ENCODE results near the gene TENM3. TPM values are rescaled to one million over a fixed set of nuclear protein-coding genes. Genes with fewer than 3 reads are reported as not detected.
"Not testable (repeated sequence)": the region's sequence is repeated elsewhere in the genome, so short reads cannot be mapped to it uniquely, and the experiment has no call there.

TENM3 gene
- total RNA-seq (2014; rRNA removed; shearing (Covaris generic); ENCODE audit: low replicate concordance) = not detected in 2 replicates

- not testable (repeated sequence) for H3K9me3 ChIP-seq (ENCODE audit: low read length); H3K4me2 ChIP-seq (ENCODE audit: low read depth, low read length, poor library complexity, severe bottlenecking); H3K36me3 ChIP-seq (ENCODE audit: insufficient read depth, low read length); H3K4me1 ChIP-seq (ENCODE audit: low read length); H2AFZ ChIP-seq (ENCODE audit: low read length); H3K4me3 ChIP-seq (ENCODE audit: low read length); H3K27me3 ChIP-seq (ENCODE audit: low read length); H3K27ac ChIP-seq (ENCODE audit: low read length); H3K9ac ChIP-seq (ENCODE audit: low read length); H3K9me2 ChIP-seq (replicated peaks; ENCODE audit: insufficient read depth, low read length); H3K79me2 ChIP-seq (ENCODE audit: low read length); H4K20me1 ChIP-seq (ENCODE audit: insufficient read depth, low read depth, low read length); DNase-seq
These were observed at the start of gene TENM3 for GRCh38 chr4:182243204-182243603. Gene TENM3 (plus strand): TSS chr4:182243402. CDS start chr4:182324021, 80,619 bp downstream.

- Histone ChIP-seq H3K9ac (ENCODE audit: low read length) (no peak overlapping the region), H3K27me3 (ENCODE audit: low read length) (no peaks in the 10 kb centered on the region), H4K20me1 (ENCODE audit: insufficient read depth, low read depth, low read length) (no peaks in the 10 kb centered on the region), H3K4me1 (ENCODE audit: low read length) (no peaks in the 10 kb centered on the region), H3K4me3 (ENCODE audit: low read length) (no peak overlapping the region), H3K79me2 (ENCODE audit: low read length) (no peaks in the 10 kb centered on the region), H3K9me2 (replicated peaks; ENCODE audit: insufficient read depth, low read length) (no peaks in the 10 kb centered on the region), H3K4me2 (ENCODE audit: low read depth, low read length, poor library complexity, severe bottlenecking) (no peak overlapping the region), H3K9me3 (ENCODE audit: low read length) (no peaks in the 10 kb centered on the region), H2AFZ (ENCODE audit: low read length) (no peak overlapping the region), H3K27ac (ENCODE audit: low read length) (no peak overlapping the region), H3K36me3 (ENCODE audit: insufficient read depth, low read length) (no peaks in the 10 kb centered on the region)
- DNase-seq = no peak
These were observed 48.9 kb upstream of the TENM3 start for GRCh38 chr4:182194091-182194824.

GRCh38 chr4:182197611-182198010 is 45.6 kb upstream of the TENM3 start:
- no peaks in the 10 kb centered on the region for H3K79me2 ChIP-seq (ENCODE audit: low read length)
- H3K36me3 ChIP-seq (ENCODE audit: insufficient read depth, low read length) = no peaks in the 10 kb centered on the region
- H3K9ac ChIP-seq (ENCODE audit: low read length) = no peak overlapping the region
- H3K9me2 ChIP-seq (replicated peaks; ENCODE audit: insufficient read depth, low read length) = no peaks in the 10 kb centered on the region
- H2AFZ ChIP-seq (ENCODE audit: low read length) = no peak overlapping the region
- no peak for DNase-seq
- H3K9me3 ChIP-seq (ENCODE audit: low read length) = no peaks in the 10 kb centered on the region
- no peak overlapping the region for H3K27ac ChIP-seq (ENCODE audit: low read length)
- H4K20me1 ChIP-seq (ENCODE audit: insufficient read depth, low read depth, low read length) = no peaks in the 10 kb centered on the region
- H3K4me3 ChIP-seq (ENCODE audit: low read length) = no peak overlapping the region
- H3K4me1 ChIP-seq (ENCODE audit: low read length) = no peaks in the 10 kb centered on the region
- H3K4me2 ChIP-seq (ENCODE audit: low read depth, low read length, poor library complexity, severe bottlenecking) = no peak overlapping the region
- no peaks in the 10 kb centered on the region for H3K27me3 ChIP-seq (ENCODE audit: low read length)

GRCh38 chr4:182201871-182202270 is 41.3 kb upstream of the TENM3 start:
- Histone ChIP-seq H3K4me2 (ENCODE audit: low read depth, low read length, poor library complexity, severe bottlenecking) (no peak overlapping the region), H3K9me3 (ENCODE audit: low read length) (no peaks in the 10 kb centered on the region), H3K27ac (ENCODE audit: low read length) (no peak overlapping the region), H2AFZ (ENCODE audit: low read length) (no peak overlapping the region), H3K4me3 (ENCODE audit: low read length) (no peak overlapping the region), H3K27me3 (ENCODE audit: low read length) (no peaks in the 10 kb centered on the region), H3K4me1 (ENCODE audit: low read length) (no peaks in the 10 kb centered on the region), H3K9ac (ENCODE audit: low read length) (no peak overlapping the region), H3K36me3 (ENCODE audit: insufficient read depth, low read length) (no peaks in the 10 kb centered on the region), H3K9me2 (replicated peaks; ENCODE audit: insufficient read depth, low read length) (no peaks in the 10 kb centered on the region), H4K20me1 (ENCODE audit: insufficient read depth, low read depth, low read length) (no peaks in the 10 kb centered on the region), H3K79me2 (ENCODE audit: low read length) (no peaks in the 10 kb centered on the region)
- no peak for DNase-seq

- no peaks in the 10 kb centered on the region for H3K4me1 ChIP-seq (ENCODE audit: low read length)
- no peak overlapping the region for H3K4me3 ChIP-seq (ENCODE audit: low read length)
- H3K9me3 ChIP-seq (ENCODE audit: low read length) = no peaks in the 10 kb centered on the region
- no peaks in the 10 kb centered on the region for H3K79me2 ChIP-seq (ENCODE audit: low read length)
- no peak for DNase-seq
- H3K36me3 ChIP-seq (ENCODE audit: insufficient read depth, low read length) = no peaks in the 10 kb centered on the region
- no peak overlapping the region for H3K4me2 ChIP-seq (ENCODE audit: low read depth, low read length, poor library complexity, severe bottlenecking)
- no peak overlapping the region for H2AFZ ChIP-seq (ENCODE audit: low read length)
- H4K20me1 ChIP-seq (ENCODE audit: insufficient read depth, low read depth, low read length) = no peaks in the 10 kb centered on the region
- no peak overlapping the region for H3K9ac ChIP-seq (ENCODE audit: low read length)
- no peaks in the 10 kb centered on the region for H3K9me2 ChIP-seq (replicated peaks; ENCODE audit: insufficient read depth, low read length)
- H3K27ac ChIP-seq (ENCODE audit: low read length) = no peak overlapping the region
- H3K27me3 ChIP-seq (ENCODE audit: low read length) = no peaks in the 10 kb centered on the region
These were observed 40.6 kb upstream of the TENM3 start for GRCh38 chr4:182202650-182203049.

GRCh38 chr4:182203872-182204411 is 39.3 kb upstream of the TENM3 start:
- no peaks in the 10 kb centered on the region for H3K79me2 ChIP-seq (ENCODE audit: low read length)
- no peaks in the 10 kb centered on the region for H3K9me2 ChIP-seq (replicated peaks; ENCODE audit: insufficient read depth, low read length)
- no peak overlapping the region for H3K4me3 ChIP-seq (ENCODE audit: low read length)
- no peaks in the 10 kb centered on the region for H3K27me3 ChIP-seq (ENCODE audit: low read length)
- H3K36me3 ChIP-seq (ENCODE audit: insufficient read depth, low read length) = no peaks in the 10 kb centered on the region
- H4K20me1 ChIP-seq (ENCODE audit: insufficient read depth, low read depth, low read length) = no peaks in the 10 kb centered on the region
- no peak for DNase-seq
- H3K9ac ChIP-seq (ENCODE audit: low read length) = no peak overlapping the region
- H3K27ac ChIP-seq (ENCODE audit: low read length) = no peak overlapping the region
- no peaks in the 10 kb centered on the region for H3K4me1 ChIP-seq (ENCODE audit: low read length)
- H3K4me2 ChIP-seq (ENCODE audit: low read depth, low read length, poor library complexity, severe bottlenecking) = no peak overlapping the region
- H3K9me3 ChIP-seq (ENCODE audit: low read length) = no peaks in the 10 kb centered on the region
- H2AFZ ChIP-seq (ENCODE audit: low read length) = no peak overlapping the region

GRCh38 chr4:182205306-182205705 is 37.9 kb upstream of the TENM3 start:
- H3K9ac ChIP-seq (ENCODE audit: low read length) = no peak overlapping the region
- H3K27me3 ChIP-seq (ENCODE audit: low read length) = no peaks in the 10 kb centered on the region
- no peak overlapping the region for H2AFZ ChIP-seq (ENCODE audit: low read length)
- H3K79me2 ChIP-seq (ENCODE audit: low read length) = no peaks in the 10 kb centered on the region
- DNase-seq = no peak
- no peaks in the 10 kb centered on the region for H3K9me2 ChIP-seq (replicated peaks; ENCODE audit: insufficient read depth, low read length)
- no peaks in the 10 kb centered on the region for H4K20me1 ChIP-seq (ENCODE audit: insufficient read depth, low read depth, low read length)
- H3K4me2 ChIP-seq (ENCODE audit: low read depth, low read length, poor library complexity, severe bottlenecking) = no peak overlapping the region
- no peaks in the 10 kb centered on the region for H3K4me1 ChIP-seq (ENCODE audit: low read length)
- no peak overlapping the region for H3K4me3 ChIP-seq (ENCODE audit: low read length)
- no peaks in the 10 kb centered on the region for H3K9me3 ChIP-seq (ENCODE audit: low read length)
- H3K27ac ChIP-seq (ENCODE audit: low read length) = no peak overlapping the region
- H3K36me3 ChIP-seq (ENCODE audit: insufficient read depth, low read length) = no peaks in the 10 kb centered on the region

- Histone ChIP-seq H4K20me1 (ENCODE audit: insufficient read depth, low read depth, low read length) (no peaks in the 10 kb centered on the region), H3K9me3 (ENCODE audit: low read length) (no peaks in the 10 kb centered on the region), H3K27me3 (ENCODE audit: low read length) (no peaks in the 10 kb centered on the region), H3K4me3 (ENCODE audit: low read length) (no peak overlapping the region), H3K9me2 (replicated peaks; ENCODE audit: insufficient read depth, low read length) (no peaks in the 10 kb centered on the region), H3K4me1 (ENCODE audit: low read length) (no peaks in the 10 kb centered on the region), H3K79me2 (ENCODE audit: low read length) (no peaks in the 10 kb centered on the region), H3K9ac (ENCODE audit: low read length) (no peak overlapping the region), H3K36me3 (ENCODE audit: insufficient read depth, low read length) (no peaks in the 10 kb centered on the region), H3K27ac (ENCODE audit: low read length) (no peak overlapping the region), H3K4me2 (ENCODE audit: low read depth, low read length, poor library complexity, severe bottlenecking) (no peak overlapping the region), H2AFZ (ENCODE audit: low read length) (no peak overlapping the region)
- DNase-seq = no peak
These were observed 36.9 kb upstream of the TENM3 start for GRCh38 chr4:182206266-182206665.
